Stimulated activated CD4-positive, alpha-beta T cell treated with anti-CD3 and anti-CD28 coated beads, TNF-alpha, amount 100 ng/mL, for 1 hour (primary cell): ENCODE data around the gene PAGE4.
A peak's percentile ranks its signal among the peaks of the same experiment; 100 is the strongest.

Experiments
- DNase-seq, 3 donors: peaks; one replicate each; pipeline ENCODE4 v3.0.0-alpha.2; 2020; ENCODE audit warnings: low read depth in 3 of 3, low spot score in 1 of 3

Gene PAGE4

GRCh38 chrX:49868739-49869138, 39.6 kb downstream of the PAGE4 start:
- DNase-seq = no peak

- DNase-seq = no peak
Measured at GRCh38 chrX:49876750-49877149, 47.6 kb downstream of the PAGE4 start.

- DNase-seq = no peak
Measured at GRCh38 chrX:49877397-49878101, 48.4 kb downstream of the PAGE4 start.

- DNase-seq = no peak
Measured at GRCh38 chrX:49878128-49878833, 49.2 kb downstream of the PAGE4 start.

GRCh38 chrX:49878834-49879655, 49.9 kb downstream of the PAGE4 start, which contains the start of gene USP27X:
TSS of gene USP27X (plus strand) at chrX:49879484. CDS start at chrX:49880308, 824 bp downstream.
- peak; percentile 50 to 60 (median 57) for DNase-seq

- no peak for DNase-seq
Measured at GRCh38 chrX:49879656-49880277, 50.7 kb downstream of the PAGE4 start.

GRCh38 chrX:49880668-49881067, 51.6 kb downstream of the PAGE4 start:
- no peak for DNase-seq
